GM12892 (cell line): ENCODE data around the gene CCL19.

ENCODE experiments used
- POLR2A ChIP-seq: IDR thresholded peaks from 2 replicates; pipeline ENCODE4 v1.6.1; 2011; ENCODE audit warnings: low read depth, low read length, control low read depth
- POLR2AphosphoS5 ChIP-seq: IDR thresholded peaks from 2 replicates; pipeline ENCODE4 v1.6.1; 2011; ENCODE audit warnings: low read depth, low read length, control low read depth

DNA sequence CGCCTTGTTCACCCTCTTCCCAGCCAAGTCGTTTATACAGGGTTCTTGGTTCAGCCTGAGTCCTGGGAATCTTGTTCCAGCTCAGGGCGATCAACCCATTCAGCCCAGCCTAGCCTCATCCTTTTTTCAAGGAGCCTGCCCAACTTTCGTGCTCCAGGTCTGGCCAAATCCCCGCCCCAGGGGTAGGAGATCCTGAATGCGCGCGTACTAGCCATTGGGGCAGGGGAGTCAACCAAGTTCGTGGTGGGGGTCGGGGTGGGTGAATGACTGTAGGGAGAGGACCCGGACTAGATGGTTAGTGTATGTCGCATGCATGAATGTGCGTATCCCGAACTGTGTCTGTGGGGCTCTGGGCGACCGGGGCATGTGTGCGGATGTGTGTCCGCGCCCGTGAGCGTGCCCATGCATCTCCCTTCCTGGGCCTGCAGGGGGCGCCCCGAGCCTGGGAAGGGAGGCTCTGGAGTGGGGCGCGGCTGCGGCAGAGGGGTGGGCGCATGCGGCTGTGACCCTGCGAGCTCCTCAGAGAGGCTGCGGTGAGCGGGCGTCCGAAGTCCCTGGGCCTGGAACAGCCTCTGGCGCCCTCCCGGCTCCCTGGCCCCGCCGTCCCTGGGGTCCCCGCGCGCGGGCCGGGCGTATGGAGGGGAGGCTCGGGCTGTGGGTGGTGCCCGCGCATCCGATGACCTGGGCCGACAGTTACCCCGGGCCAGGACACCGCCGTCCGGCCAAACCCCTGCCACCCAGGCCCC, 10.1 kb upstream of the CCL19 start:
- TF ChIP-seq POLR2AphosphoS5 (no peak), POLR2A (no peak)
